ENCODE results near the gene ICA1.

The ICA1 gene

GRCh38 chr7:8147760-8148463, 114.1 kb downstream of the ICA1 start:
- Histone ChIP-seq H3K4me3 (ENCODE audit: low read depth, low read length) (no peak overlapping the region), H3K36me3 (ENCODE audit: control insufficient read depth in 2 of 2, insufficient read depth in 1 of 2, low read length in 2 of 2) (no peaks in the 10 kb centered on the region), H3K9me3 (ENCODE audit: control insufficient read depth, insufficient read depth, low read depth, low read length) (no peaks in the 10 kb centered on the region), H3K27ac (ENCODE audit: extremely low read depth, low read depth, low read length) (no peak overlapping the region), H3K4me1 (ENCODE audit: control insufficient read depth, insufficient read depth, low read length) (no peaks in the 10 kb centered on the region)
- CTCF ChIA-PET: interaction anchor here (1.6 kb wide), 1 partner anchor 148 kb away, joined by 9 read pairs; no protein-coding TSS in a partner anchor
- no peak for TF ChIP-seq ZNF2 (tag by site-specific recombination; IDR thresholded peaks at IDR 0.05)
- TF ChIP-seq ZIC2 (tag by site-specific recombination; IDR thresholded peaks at IDR 0.05): no peak
- TF ChIP-seq ZNF148 (tag by site-specific recombination; IDR thresholded peaks at IDR 0.05; ENCODE audit: borderline replicate concordance): no peak
- no peak for TF ChIP-seq GLI2 (tag by site-specific recombination; IDR thresholded peaks at IDR 0.05; ENCODE audit: borderline replicate concordance, low read depth)
- no peak for TF ChIP-seq ZSCAN16 (tag by site-specific recombination; IDR thresholded peaks at IDR 0.05)
- TF ChIP-seq, protein P1, sequence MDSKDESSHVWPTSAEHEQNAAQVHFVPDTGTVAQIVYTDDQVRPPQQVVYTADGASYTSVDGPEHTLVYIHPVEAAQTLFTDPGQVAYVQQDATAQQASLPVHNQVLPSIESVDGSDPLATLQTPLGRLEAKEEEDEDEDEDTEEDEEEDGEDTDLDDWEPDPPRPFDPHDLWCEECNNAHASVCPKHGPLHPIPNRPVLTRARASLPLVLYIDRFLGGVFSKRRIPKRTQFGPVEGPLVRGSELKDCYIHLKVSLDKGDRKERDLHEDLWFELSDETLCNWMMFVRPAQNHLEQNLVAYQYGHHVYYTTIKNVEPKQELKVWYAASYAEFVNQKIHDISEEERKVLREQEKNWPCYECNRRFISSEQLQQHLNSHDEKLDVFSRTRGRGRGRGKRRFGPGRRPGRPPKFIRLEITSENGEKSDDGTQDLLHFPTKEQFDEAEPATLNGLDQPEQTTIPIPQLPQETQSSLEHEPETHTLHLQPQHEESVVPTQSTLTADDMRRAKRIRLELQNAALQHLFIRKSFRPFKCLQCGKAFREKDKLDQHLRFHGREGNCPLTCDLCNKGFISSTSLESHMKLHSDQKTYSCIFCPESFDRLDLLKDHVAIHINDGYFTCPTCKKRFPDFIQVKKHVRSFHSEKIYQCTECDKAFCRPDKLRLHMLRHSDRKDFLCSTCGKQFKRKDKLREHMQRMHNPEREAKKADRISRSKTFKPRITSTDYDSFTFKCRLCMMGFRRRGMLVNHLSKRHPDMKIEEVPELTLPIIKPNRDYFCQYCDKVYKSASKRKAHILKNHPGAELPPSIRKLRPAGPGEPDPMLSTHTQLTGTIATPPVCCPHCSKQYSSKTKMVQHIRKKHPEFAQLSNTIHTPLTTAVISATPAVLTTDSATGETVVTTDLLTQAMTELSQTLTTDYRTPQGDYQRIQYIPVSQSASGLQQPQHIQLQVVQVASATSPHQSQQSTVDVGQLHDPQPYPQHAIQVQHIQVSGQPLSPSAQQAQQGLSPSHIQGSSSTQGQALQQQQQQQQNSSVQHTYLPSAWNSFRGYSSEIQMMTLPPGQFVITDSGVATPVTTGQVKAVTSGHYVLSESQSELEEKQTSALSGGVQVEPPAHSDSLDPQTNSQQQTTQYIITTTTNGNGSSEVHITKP (tag by site-specific recombination; IDR thresholded peaks at IDR 0.05): no peak
- TF ChIP-seq TRIM28 (IDR thresholded peaks at IDR 0.05; ENCODE audit: borderline replicate concordance, low read length): no peak
- POLR2A ChIA-PET: no interaction called here

DNA sequence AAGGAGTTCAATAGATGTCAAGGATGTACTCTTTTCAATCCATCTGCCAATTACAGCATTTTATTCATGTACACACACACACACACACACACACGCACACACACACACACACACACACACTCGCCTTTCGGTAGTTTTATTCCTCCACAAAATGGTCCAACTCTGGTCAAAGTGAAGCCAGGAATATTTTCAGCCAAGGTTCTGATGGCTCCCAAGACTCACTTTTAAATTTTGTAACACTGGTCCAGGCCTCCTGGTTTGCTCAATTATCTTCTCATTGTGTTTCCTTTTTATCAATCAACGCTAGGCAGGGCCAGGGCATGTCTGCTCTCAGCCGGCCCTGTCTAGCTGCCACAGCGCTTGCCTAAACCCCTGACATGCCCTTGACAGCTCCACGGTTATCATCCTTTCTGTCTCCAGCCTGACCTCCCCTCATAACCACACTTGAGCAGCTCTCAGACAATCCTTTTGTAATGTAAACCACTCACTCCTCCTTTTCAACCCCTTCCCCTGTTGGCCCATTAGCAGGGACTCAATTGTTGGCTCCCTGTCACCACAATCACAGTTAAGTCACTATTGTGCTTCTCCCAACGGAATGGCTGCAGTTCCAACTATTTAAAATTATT, 115.1 kb downstream of the ICA1 start:
- POLR2A ChIA-PET: no interaction called here
- Histone ChIP-seq H3K4me1 (ENCODE audit: control insufficient read depth, insufficient read depth, low read length) (no peaks in the 10 kb centered on the region), H3K27ac (ENCODE audit: extremely low read depth, low read depth, low read length) (no peak overlapping the region), H3K9me3 (ENCODE audit: control insufficient read depth, insufficient read depth, low read depth, low read length) (no peaks in the 10 kb centered on the region), H3K36me3 (ENCODE audit: control insufficient read depth in 2 of 2, insufficient read depth in 1 of 2, low read length in 2 of 2) (no peaks in the 10 kb centered on the region), H3K4me3 (ENCODE audit: low read depth, low read length) (no peak overlapping the region)
- CTCF ChIA-PET: interaction anchor here (0.6 to 1.6 kb wide), 2 partner anchors 47 to 149 kb away, joined by 5 to 9 read pairs; no protein-coding TSS in a partner anchor
- TF ChIP-seq ZNF157 (tag by site-specific recombination; IDR thresholded peaks at IDR 0.05): no peak
- TF ChIP-seq ZNF223 (tag by site-specific recombination; IDR thresholded peaks at IDR 0.05): no peak
- TF ChIP-seq PRDM2 (tag by site-specific recombination; IDR thresholded peaks at IDR 0.05; ENCODE audit: borderline replicate concordance): no peak
- TF ChIP-seq ZBTB20 (tag by site-specific recombination; IDR thresholded peaks at IDR 0.05): no peak
- TF ChIP-seq ZNF501 (tag by site-specific recombination; IDR thresholded peaks at IDR 0.05): no peak
- TF ChIP-seq, protein P2, sequence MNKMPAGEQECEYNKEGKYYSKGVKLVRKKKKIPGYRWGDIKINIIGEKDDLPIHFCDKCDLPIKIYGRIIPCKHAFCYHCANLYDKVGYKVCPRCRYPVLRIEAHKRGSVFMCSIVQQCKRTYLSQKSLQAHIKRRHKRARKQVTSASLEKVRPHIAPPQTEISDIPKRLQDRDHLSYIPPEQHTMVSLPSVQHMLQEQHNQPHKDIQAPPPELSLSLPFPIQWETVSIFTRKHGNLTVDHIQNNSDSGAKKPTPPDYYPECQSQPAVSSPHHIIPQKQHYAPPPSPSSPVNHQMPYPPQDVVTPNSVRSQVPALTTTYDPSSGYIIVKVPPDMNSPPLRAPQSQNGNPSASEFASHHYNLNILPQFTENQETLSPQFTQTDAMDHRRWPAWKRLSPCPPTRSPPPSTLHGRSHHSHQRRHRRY (tag by site-specific recombination; IDR thresholded peaks at IDR 0.05): no peak
- TF ChIP-seq ZSCAN23 (tag by site-specific recombination; IDR thresholded peaks at IDR 0.05): no peak
- no peak for TF ChIP-seq ZNF280C (tag by site-specific recombination; IDR thresholded peaks at IDR 0.05)
- TF ChIP-seq SP2 (tag by site-specific recombination; IDR thresholded peaks at IDR 0.05): no peak
- no peak for TF ChIP-seq ZNF169 (tag by site-specific recombination; IDR thresholded peaks at IDR 0.05)
- no peak for TF ChIP-seq ZNF658 (tag by site-specific recombination; IDR thresholded peaks at IDR 0.05)

All from HEK293 (cell line).